H9 (cell line): ENCODE measurements around the gene DCST1. TPM values are rescaled to one million over a fixed set of nuclear protein-coding genes. Genes with fewer than 3 reads are reported as not detected.
A peak's percentile ranks its signal among the peaks of the same experiment; 100 is the strongest.

Experiments used
- DNase-seq: peaks from one replicate; pipeline ENCODE4 v3.0.0-alpha.2; 2017
- H2AFZ ChIP-seq: one replicate; pipeline ENCODE4 v1.6.1; 2013; ENCODE audit warnings: mild to moderate bottlenecking, low read length, control low read depth, moderate library complexity
- H2AK5ac ChIP-seq: 2 replicates; pipeline ENCODE4 v1.6.1; 2013; ENCODE audit warnings: low read length, control low read depth, mixed read lengths; ENCODE audit not compliant: insufficient read length
- H2BK120ac ChIP-seq: one replicate; pipeline ENCODE4 v1.6.1; 2013; ENCODE audit warnings: low read depth, mild to moderate bottlenecking, low read length, control low read depth, inconsistent platforms; ENCODE audit not compliant: poor library complexity, severe bottlenecking
- H2BK12ac ChIP-seq: 2 replicates; pipeline ENCODE4 v1.6.1; 2013; ENCODE audit warnings: low read length, control low read depth, mixed read lengths, low read depth; ENCODE audit not compliant: insufficient read length
- H2BK15ac ChIP-seq: 2 replicates; pipeline ENCODE4 v1.6.1; 2013; ENCODE audit warnings: low read depth, low read length, control low read depth
- H2BK20ac ChIP-seq: one replicate; pipeline ENCODE4 v1.6.1; 2013; ENCODE audit warnings: low read depth, mild to moderate bottlenecking, low read length, control low read depth, inconsistent platforms; ENCODE audit not compliant: poor library complexity, severe bottlenecking
- H2BK5ac ChIP-seq: 2 replicates; pipeline ENCODE4 v1.6.1; 2013; ENCODE audit warnings: low read length, control low read depth, mixed read lengths; ENCODE audit not compliant: insufficient read length
- H3K14ac ChIP-seq: 2 replicates; pipeline ENCODE4 v1.6.1; 2013; ENCODE audit warnings: low read length, control low read depth; ENCODE audit not compliant: insufficient read depth
- H3K18ac ChIP-seq: 2 replicates; pipeline ENCODE4 v1.6.1; 2013; ENCODE audit warnings: low read depth, mild to moderate bottlenecking, mixed read lengths, low read length, control low read depth; ENCODE audit not compliant: insufficient read length
- H3K23ac ChIP-seq: 2 replicates; pipeline ENCODE4 v1.6.1; 2013; ENCODE audit warnings: low read length, control low read depth, mixed read lengths, low read depth; ENCODE audit not compliant: insufficient read length
- H3K23me2 ChIP-seq: 2 replicates; pipeline ENCODE4 v1.6.1; 2013; ENCODE audit warnings: low read depth, mild to moderate bottlenecking, mixed read lengths, low read length, control low read depth; ENCODE audit not compliant: insufficient read length, poor library complexity, severe bottlenecking
- H3K27ac ChIP-seq: 2 replicates; pipeline ENCODE4 v1.5.1; 2013; ENCODE audit warnings: low read length, control low read depth, mixed read lengths, low read depth; ENCODE audit not compliant: insufficient read length
- H3K27me3 ChIP-seq: 2 replicates; pipeline ENCODE4 v1.6.1; 2013; ENCODE audit warnings: low read length, control low read depth, inconsistent platforms; ENCODE audit not compliant: insufficient read depth
- H3K4ac ChIP-seq: 2 replicates; pipeline ENCODE4 v1.6.1; 2013; ENCODE audit warnings: low read depth, mild to moderate bottlenecking, control low read depth, inconsistent platforms, low read length, moderate library complexity
- H3K4me1 ChIP-seq: 2 replicates; pipeline ENCODE4 v1.6.1; 2013; ENCODE audit warnings: low read length, control low read depth, inconsistent platforms; ENCODE audit not compliant: insufficient read depth
- H3K4me2 ChIP-seq: 2 replicates; pipeline ENCODE4 v1.6.1; 2013; ENCODE audit warnings: low read length, control low read depth, mixed read lengths; ENCODE audit not compliant: insufficient read length, insufficient read depth
- H3K56ac ChIP-seq: 2 replicates; pipeline ENCODE4 v1.6.1; 2013; ENCODE audit warnings: low read depth, mild to moderate bottlenecking, mixed read lengths, low read length, control low read depth; ENCODE audit not compliant: insufficient read length
- H3K79me1 ChIP-seq: 2 replicates; pipeline ENCODE4 v1.6.1; 2013; ENCODE audit warnings: low read depth, mild to moderate bottlenecking, moderate library complexity, low read length, control low read depth, inconsistent platforms; ENCODE audit not compliant: insufficient read depth, poor library complexity, severe bottlenecking
- H3K79me2 ChIP-seq: 2 replicates; pipeline ENCODE4 v1.6.1; 2013; ENCODE audit warnings: low read length, control low read depth, inconsistent platforms; ENCODE audit not compliant: insufficient read depth
- H3K9ac ChIP-seq: 2 replicates; pipeline ENCODE4 v1.6.1; 2013; ENCODE audit warnings: low read length, control low read depth, mixed read lengths; ENCODE audit not compliant: insufficient read length; ENCODE audit errors: extremely low read depth
- H3K9me3 ChIP-seq: one replicate; pipeline ENCODE4 v1.6.1; 2013; ENCODE audit warnings: low read depth, low read length, inconsistent platforms; ENCODE audit not compliant: control insufficient read depth
- H3T11ph ChIP-seq: one replicate; pipeline ENCODE4 v1.6.1; 2013; ENCODE audit warnings: mild to moderate bottlenecking, low read length, control low read depth, inconsistent platforms
- H4K20me1 ChIP-seq: one replicate; pipeline ENCODE4 v1.6.1; 2013; ENCODE audit not compliant: control insufficient read depth, insufficient read length, insufficient read depth
- H4K5ac ChIP-seq: 2 replicates; pipeline ENCODE4 v1.6.1; 2013; ENCODE audit warnings: low read depth, mild to moderate bottlenecking, mixed read lengths, low read length, control low read depth; ENCODE audit not compliant: insufficient read length
- H4K8ac ChIP-seq: replicated peaks from 2 replicates; pipeline ENCODE4 v1.6.1; 2013; ENCODE audit warnings: low read length, control low read depth, mixed read lengths, low read depth; ENCODE audit not compliant: insufficient read length
- H4K91ac ChIP-seq: 2 replicates; pipeline ENCODE4 v1.6.1; 2013; ENCODE audit warnings: low read depth, mild to moderate bottlenecking, moderate library complexity, mixed read lengths, low read length, control low read depth; ENCODE audit not compliant: insufficient read length
- H3K27ac Mint-ChIP-seq, 3 experiments: 2 replicates in 2 of 3; 3 replicates in 1 of 3; pipeline ENCODE4 v1.8.0; 2020 to 2021; ENCODE audit warnings: mixed read lengths in 3 of 3, mild to moderate bottlenecking in 1 of 3, moderate library complexity in 1 of 3
- H3K27me3 Mint-ChIP-seq: 2 replicates; pipeline ENCODE4 v1.8.0; 2021; ENCODE audit warnings: low read depth, mild to moderate bottlenecking, moderate library complexity, mixed read lengths
- H3K36me3 Mint-ChIP-seq, 3 experiments: 2 replicates in 2 of 3; 3 replicates in 1 of 3; pipeline ENCODE4 v1.8.0; 2020 to 2021; ENCODE audit warnings: low read depth in 3 of 3, mixed read lengths in 3 of 3; ENCODE audit not compliant: insufficient read depth in 1 of 3
- H3K4me1 Mint-ChIP-seq, 2 experiments: 2 replicates each; pipeline ENCODE4 v1.8.0; 2020; ENCODE audit warnings: mixed read lengths in 2 of 2
- H3K4me3 Mint-ChIP-seq, 2 experiments: 2 replicates in 1 of 2; 3 replicates in 1 of 2; pipeline ENCODE4 v1.8.0; 2020 to 2021; ENCODE audit warnings: mild to moderate bottlenecking in 2 of 2, mixed read lengths in 2 of 2, moderate library complexity in 1 of 2
- H3K9me3 Mint-ChIP-seq, 2 experiments: 2 replicates in 1 of 2; 3 replicates in 1 of 2; pipeline ENCODE4 v1.8.0; 2020; ENCODE audit warnings: mild to moderate bottlenecking in 2 of 2, mixed read lengths in 2 of 2, moderate library complexity in 1 of 2
- CTCF ChIP-seq: fragments of 200-600 bp; sonication (generic); conservative IDR thresholded peaks from 3 replicates; pipeline ENCODE4 v1.8.0; 2021; ENCODE audit warnings: antibody characterized with exemption, mild to moderate bottlenecking
- WGBS: extraction: QIAGEN DNeasy Blood & Tissue Kit; methylation state at CpG from one replicate; pipeline ENCODE4 v1.1.7; 2013; ENCODE audit warnings: missing lambda C conversion rate, low lambda C conversion rate, mixed read lengths; ENCODE audit not compliant: insufficient read length; ENCODE audit errors: extremely low coverage; 5-methylcytosine and 5-hydroxymethylcytosine counted together
- total RNA-seq: library from RNA; stranded (reverse); gene quantifications from 2 replicates; pipeline ENCODE4 v1.2.1, GENCODE V29; 2021

Gene DCST1
- total RNA-seq, 1 experiment from 2014 or later = not detected

- Histone ChIP-seq H3K14ac (no peak overlapping the region), H3K4me1 (no peaks in the 10 kb centered on the region; the same call in 1 of the 2 replicates), H3K18ac (no peak overlapping the region), H2BK20ac (no peak overlapping the region), H4K20me1 (no peaks in the 10 kb centered on the region), H3K27ac (no peak overlapping the region), H2BK5ac (no peak overlapping the region), H2AK5ac (no peak overlapping the region), H2AFZ (no peak overlapping the region), H3K79me2 (no peaks in the 10 kb centered on the region), H3K56ac (no peak overlapping the region), H3K9ac (no peak overlapping the region), H2BK15ac (no peak overlapping the region), H4K8ac (no peak overlapping the region), H3K23me2 (peaks cover 21% of the 10 kb centered on the region), H3K27me3 (peaks cover 37% of the 10 kb centered on the region), H2BK12ac (no peak overlapping the region), H4K5ac (no peak overlapping the region), H3K23ac (no peak overlapping the region), H4K91ac (no peak overlapping the region), H2BK120ac (no peak overlapping the region), H3K4ac (no peak overlapping the region), H3K4me2 (peak overlapping the region; percentile 79), H3K9me3 (no peaks in the 10 kb centered on the region), H3K79me1 (no peaks in the 10 kb centered on the region), H3T11ph (no peak overlapping the region)
- H3K36me3 Mint-ChIP-seq = no peaks in the 10 kb centered on the region
- H3K27me3 Mint-ChIP-seq = peaks cover 89% of the 10 kb centered on the region
- DNase-seq = no peak
- H3K27ac Mint-ChIP-seq = no peak overlapping the region
- peaks cover 0 to 6% of the 10 kb centered on the region in 2 experiments; a peak in 2 of 5 replicates for H3K9me3 Mint-ChIP-seq
- H3K4me3 Mint-ChIP-seq = peak overlapping the region in 1 of 2 experiments; percentile 81; a peak in 3 of 5 replicates
- H3K4me1 Mint-ChIP-seq = peaks cover 30 to 49% of the 10 kb centered on the region in 2 experiments
- TF ChIP-seq CTCF = no peak
- no CpG with 5 or more reads among the region's 4 CpGs for WGBS
These were observed 44.3 kb downstream of the DCST1 start for GRCh38 chr1:155077758-155078445.
